HL-60 (cell line): ENCODE results near the gene ADIRF.
"Not testable (repeated sequence)": the region's sequence is repeated elsewhere in the genome, so short reads cannot be mapped to it uniquely, and the experiment has no call there.

Experiments used
- DNase-seq, 2 experiments: peaks; one replicate each; pipeline ENCODE4 v3.0.0-alpha.2; 2010 to 2020; ENCODE audit warnings: low read depth in 1 of 2, low spot score in 1 of 2
- H3K27ac ChIP-seq: fragments of 250-450 bp; sonication (Bioruptor Pico); replicated peaks from 2 replicates; pipeline ENCODE4 v1.5.1; 2020; ENCODE audit warnings: mild to moderate bottlenecking, moderate library complexity
- H3K27me3 ChIP-seq: fragments of 250-450 bp; sonication (Bioruptor Pico); 2 replicates; pipeline ENCODE4 v1.5.1; 2021; ENCODE audit warnings: mild to moderate bottlenecking, moderate library complexity; ENCODE audit not compliant: insufficient read depth, poor library complexity, severe bottlenecking
- H3K4me3 ChIP-seq: replicated peaks from 2 replicates; pipeline ENCODE4 v1.5.1; 2011; ENCODE audit warnings: mild to moderate bottlenecking, control low read depth, low read length; ENCODE audit not compliant: insufficient read depth
- GABPA ChIP-seq: IDR thresholded peaks from 2 replicates; pipeline ENCODE4 v1.6.1; 2012; ENCODE audit warnings: low read depth
- POLR2AphosphoS5 ChIP-seq: IDR thresholded peaks from 2 replicates; pipeline ENCODE4 v1.6.1; 2012; ENCODE audit warnings: low read depth
- SPI1 ChIP-seq: IDR thresholded peaks from 2 replicates; pipeline ENCODE4 v1.6.1; 2012; ENCODE audit warnings: low read depth, mild to moderate bottlenecking, borderline replicate concordance
- TF ChIP-seq, protein P1 (sequence below): IDR thresholded peaks from one replicate; pipeline ENCODE4 v1.5.1; 2011; ENCODE audit warnings: low read length, control low read depth, inconsistent platforms; ENCODE audit not compliant: insufficient read depth
- TF ChIP-seq, protein P2 (sequence below): IDR thresholded peaks from 2 replicates; pipeline ENCODE4 v1.6.1; 2012; ENCODE audit warnings: low read depth; ENCODE audit not compliant: insufficient replicate concordance

ADIRF gene

DNA sequence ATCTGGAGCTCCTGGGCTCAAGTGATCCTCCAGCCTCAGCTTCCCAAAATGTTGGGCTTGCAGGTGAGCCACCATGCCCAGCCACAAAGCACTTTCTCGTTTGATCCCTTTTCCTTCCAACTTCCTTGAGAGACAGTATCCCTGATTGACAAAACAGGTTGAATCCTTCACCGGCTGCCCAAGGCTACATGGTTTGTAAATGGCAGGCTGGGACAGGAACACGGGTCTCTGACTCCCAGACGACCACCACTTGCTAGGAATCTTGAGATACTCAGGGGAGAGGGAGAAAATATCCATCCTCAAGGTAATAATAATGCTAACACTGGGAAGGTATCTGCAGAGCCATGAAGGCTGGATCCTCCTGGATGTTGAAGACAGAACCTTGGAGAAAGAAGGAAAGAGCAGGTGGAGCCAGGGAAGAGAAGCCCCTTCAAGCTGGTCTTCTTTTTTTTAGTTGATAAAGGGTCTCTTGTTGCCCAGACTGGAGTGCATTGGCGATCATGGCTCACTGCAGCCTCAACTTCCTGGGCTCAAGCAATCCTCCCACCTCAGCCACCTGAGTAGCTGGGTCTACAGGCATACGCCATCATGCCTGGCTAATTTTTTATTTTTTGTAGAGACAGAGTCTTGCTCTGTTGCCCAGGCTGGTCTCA lies 30.7 kb upstream of the ADIRF start:
- no peaks in the 10 kb centered on the region for H3K27me3 ChIP-seq
- H3K4me3 ChIP-seq, result no peak overlapping the region
- TF ChIP-seq SPI1 (no peak), POLR2AphosphoS5 (no peak), GABPA (no peak)
- TF ChIP-seq, protein P1, sequence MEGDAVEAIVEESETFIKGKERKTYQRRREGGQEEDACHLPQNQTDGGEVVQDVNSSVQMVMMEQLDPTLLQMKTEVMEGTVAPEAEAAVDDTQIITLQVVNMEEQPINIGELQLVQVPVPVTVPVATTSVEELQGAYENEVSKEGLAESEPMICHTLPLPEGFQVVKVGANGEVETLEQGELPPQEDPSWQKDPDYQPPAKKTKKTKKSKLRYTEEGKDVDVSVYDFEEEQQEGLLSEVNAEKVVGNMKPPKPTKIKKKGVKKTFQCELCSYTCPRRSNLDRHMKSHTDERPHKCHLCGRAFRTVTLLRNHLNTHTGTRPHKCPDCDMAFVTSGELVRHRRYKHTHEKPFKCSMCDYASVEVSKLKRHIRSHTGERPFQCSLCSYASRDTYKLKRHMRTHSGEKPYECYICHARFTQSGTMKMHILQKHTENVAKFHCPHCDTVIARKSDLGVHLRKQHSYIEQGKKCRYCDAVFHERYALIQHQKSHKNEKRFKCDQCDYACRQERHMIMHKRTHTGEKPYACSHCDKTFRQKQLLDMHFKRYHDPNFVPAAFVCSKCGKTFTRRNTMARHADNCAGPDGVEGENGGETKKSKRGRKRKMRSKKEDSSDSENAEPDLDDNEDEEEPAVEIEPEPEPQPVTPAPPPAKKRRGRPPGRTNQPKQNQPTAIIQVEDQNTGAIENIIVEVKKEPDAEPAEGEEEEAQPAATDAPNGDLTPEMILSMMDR, result no peak
- TF ChIP-seq, protein P2, sequence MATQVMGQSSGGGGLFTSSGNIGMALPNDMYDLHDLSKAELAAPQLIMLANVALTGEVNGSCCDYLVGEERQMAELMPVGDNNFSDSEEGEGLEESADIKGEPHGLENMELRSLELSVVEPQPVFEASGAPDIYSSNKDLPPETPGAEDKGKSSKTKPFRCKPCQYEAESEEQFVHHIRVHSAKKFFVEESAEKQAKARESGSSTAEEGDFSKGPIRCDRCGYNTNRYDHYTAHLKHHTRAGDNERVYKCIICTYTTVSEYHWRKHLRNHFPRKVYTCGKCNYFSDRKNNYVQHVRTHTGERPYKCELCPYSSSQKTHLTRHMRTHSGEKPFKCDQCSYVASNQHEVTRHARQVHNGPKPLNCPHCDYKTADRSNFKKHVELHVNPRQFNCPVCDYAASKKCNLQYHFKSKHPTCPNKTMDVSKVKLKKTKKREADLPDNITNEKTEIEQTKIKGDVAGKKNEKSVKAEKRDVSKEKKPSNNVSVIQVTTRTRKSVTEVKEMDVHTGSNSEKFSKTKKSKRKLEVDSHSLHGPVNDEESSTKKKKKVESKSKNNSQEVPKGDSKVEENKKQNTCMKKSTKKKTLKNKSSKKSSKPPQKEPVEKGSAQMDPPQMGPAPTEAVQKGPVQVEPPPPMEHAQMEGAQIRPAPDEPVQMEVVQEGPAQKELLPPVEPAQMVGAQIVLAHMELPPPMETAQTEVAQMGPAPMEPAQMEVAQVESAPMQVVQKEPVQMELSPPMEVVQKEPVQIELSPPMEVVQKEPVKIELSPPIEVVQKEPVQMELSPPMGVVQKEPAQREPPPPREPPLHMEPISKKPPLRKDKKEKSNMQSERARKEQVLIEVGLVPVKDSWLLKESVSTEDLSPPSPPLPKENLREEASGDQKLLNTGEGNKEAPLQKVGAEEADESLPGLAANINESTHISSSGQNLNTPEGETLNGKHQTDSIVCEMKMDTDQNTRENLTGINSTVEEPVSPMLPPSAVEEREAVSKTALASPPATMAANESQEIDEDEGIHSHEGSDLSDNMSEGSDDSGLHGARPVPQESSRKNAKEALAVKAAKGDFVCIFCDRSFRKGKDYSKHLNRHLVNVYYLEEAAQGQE, result no peak
- H3K27ac ChIP-seq, result no peak overlapping the region
- no peak for DNase-seq

DNA sequence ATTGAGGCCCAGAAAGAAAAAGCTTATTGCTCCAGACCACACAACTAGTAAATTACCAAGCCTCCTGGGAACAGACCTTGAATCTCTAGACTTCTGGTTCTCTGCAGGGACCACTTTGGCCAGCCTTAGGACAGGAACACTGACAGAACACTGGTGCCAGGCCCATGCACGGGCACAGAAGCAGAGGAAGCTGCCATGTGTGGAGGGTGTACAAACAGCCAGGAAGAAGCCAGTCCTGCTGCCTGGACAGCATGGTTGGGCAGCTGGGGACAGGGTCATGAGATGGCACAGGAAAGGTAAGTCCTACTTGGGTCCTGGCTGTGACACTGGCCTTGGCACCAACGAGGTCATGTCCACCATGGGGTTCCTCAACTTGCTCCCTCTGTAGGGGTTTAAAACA lies 30.0 kb upstream of the ADIRF start:
- no peak for DNase-seq
- Histone ChIP-seq H3K27me3 (no peaks in the 10 kb centered on the region), H3K4me3 (no peak overlapping the region), H3K27ac (no peak overlapping the region)
- TF ChIP-seq, protein P1, result no peak

DNA sequence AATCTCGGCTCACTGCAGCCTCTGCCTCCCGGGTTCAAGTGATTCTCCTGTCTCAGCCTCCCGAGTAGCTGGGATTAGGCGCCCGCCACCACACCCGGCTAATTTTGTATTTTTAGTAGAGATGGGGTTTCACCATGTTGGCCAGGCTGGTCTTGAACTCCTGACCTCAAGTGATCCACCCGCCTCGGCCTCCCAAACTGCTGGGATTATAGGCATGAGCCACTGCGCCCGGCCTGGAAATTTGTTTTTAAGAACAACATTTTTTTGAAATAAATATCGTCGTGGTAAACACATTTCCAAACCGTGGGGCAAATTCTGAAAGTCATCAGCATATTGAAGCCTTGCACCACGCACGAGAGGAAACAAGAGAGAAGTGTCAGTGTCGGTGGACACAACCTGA lies 28.2 kb upstream of the ADIRF start:
- H3K27me3 ChIP-seq, H3K27ac ChIP-seq, H3K4me3 ChIP-seq, DNase-seq: not testable (repeated sequence)

DNA sequence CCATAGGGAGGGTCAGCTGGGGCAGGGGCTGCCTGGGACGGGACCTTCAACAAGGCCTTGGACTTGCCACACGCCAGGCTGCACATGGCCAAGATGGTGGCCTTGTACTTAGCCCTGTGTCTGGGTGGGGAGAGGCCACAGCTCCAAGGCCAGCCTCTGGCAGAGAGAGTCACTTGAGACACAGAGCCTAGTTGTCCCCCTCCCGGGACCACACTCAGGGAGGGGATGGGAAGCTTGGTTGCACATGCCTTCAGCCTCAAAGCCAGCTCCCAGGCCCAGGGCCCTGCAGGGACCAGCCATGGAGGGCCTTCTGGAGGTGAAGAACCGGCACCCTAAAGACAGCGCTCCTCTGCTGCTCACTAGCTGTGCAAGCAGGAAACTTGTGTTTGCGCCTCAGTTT lies 27.6 kb upstream of the ADIRF start:
- Histone ChIP-seq H3K4me3 (no peak overlapping the region), H3K27me3 (no peaks in the 10 kb centered on the region), H3K27ac (no peak overlapping the region)
- TF ChIP-seq, protein P1, result no peak
- TF ChIP-seq POLR2AphosphoS5, result no peak
- no peak for TF ChIP-seq SPI1
- TF ChIP-seq GABPA, result no peak
- TF ChIP-seq, protein P2, result no peak
- DNase-seq, result no peak
